H9 (cell line): ENCODE measurements around the gene CYP27A1. TPM values are rescaled to one million over a fixed set of nuclear protein-coding genes. Genes with fewer than 3 reads are reported as not detected.

ENCODE experiments used
- DNase-seq: peaks from one replicate; pipeline ENCODE4 v3.0.0-alpha.2; 2017
- H2AFZ ChIP-seq: one replicate; pipeline ENCODE4 v1.6.1; 2013; ENCODE audit warnings: mild to moderate bottlenecking, low read length, control low read depth, moderate library complexity
- H2AK5ac ChIP-seq: 2 replicates; pipeline ENCODE4 v1.6.1; 2013; ENCODE audit warnings: low read length, control low read depth, mixed read lengths; ENCODE audit not compliant: insufficient read length
- H2BK120ac ChIP-seq: one replicate; pipeline ENCODE4 v1.6.1; 2013; ENCODE audit warnings: low read depth, mild to moderate bottlenecking, low read length, control low read depth, inconsistent platforms; ENCODE audit not compliant: poor library complexity, severe bottlenecking
- H2BK12ac ChIP-seq: 2 replicates; pipeline ENCODE4 v1.6.1; 2013; ENCODE audit warnings: low read length, control low read depth, mixed read lengths, low read depth; ENCODE audit not compliant: insufficient read length
- H2BK15ac ChIP-seq: 2 replicates; pipeline ENCODE4 v1.6.1; 2013; ENCODE audit warnings: low read depth, low read length, control low read depth
- H2BK20ac ChIP-seq: one replicate; pipeline ENCODE4 v1.6.1; 2013; ENCODE audit warnings: low read depth, mild to moderate bottlenecking, low read length, control low read depth, inconsistent platforms; ENCODE audit not compliant: poor library complexity, severe bottlenecking
- H2BK5ac ChIP-seq: 2 replicates; pipeline ENCODE4 v1.6.1; 2013; ENCODE audit warnings: low read length, control low read depth, mixed read lengths; ENCODE audit not compliant: insufficient read length
- H3K14ac ChIP-seq: 2 replicates; pipeline ENCODE4 v1.6.1; 2013; ENCODE audit warnings: low read length, control low read depth; ENCODE audit not compliant: insufficient read depth
- H3K18ac ChIP-seq: 2 replicates; pipeline ENCODE4 v1.6.1; 2013; ENCODE audit warnings: low read depth, mild to moderate bottlenecking, mixed read lengths, low read length, control low read depth; ENCODE audit not compliant: insufficient read length
- H3K23ac ChIP-seq: 2 replicates; pipeline ENCODE4 v1.6.1; 2013; ENCODE audit warnings: low read length, control low read depth, mixed read lengths, low read depth; ENCODE audit not compliant: insufficient read length
- H3K23me2 ChIP-seq: 2 replicates; pipeline ENCODE4 v1.6.1; 2013; ENCODE audit warnings: low read depth, mild to moderate bottlenecking, mixed read lengths, low read length, control low read depth; ENCODE audit not compliant: insufficient read length, poor library complexity, severe bottlenecking
- H3K27ac ChIP-seq: 2 replicates; pipeline ENCODE4 v1.5.1; 2013; ENCODE audit warnings: low read length, control low read depth, mixed read lengths, low read depth; ENCODE audit not compliant: insufficient read length
- H3K27me3 ChIP-seq: 2 replicates; pipeline ENCODE4 v1.6.1; 2013; ENCODE audit warnings: low read length, control low read depth, inconsistent platforms; ENCODE audit not compliant: insufficient read depth
- H3K4ac ChIP-seq: 2 replicates; pipeline ENCODE4 v1.6.1; 2013; ENCODE audit warnings: low read depth, mild to moderate bottlenecking, control low read depth, inconsistent platforms, low read length, moderate library complexity
- H3K4me1 ChIP-seq: 2 replicates; pipeline ENCODE4 v1.6.1; 2013; ENCODE audit warnings: low read length, control low read depth, inconsistent platforms; ENCODE audit not compliant: insufficient read depth
- H3K4me2 ChIP-seq: 2 replicates; pipeline ENCODE4 v1.6.1; 2013; ENCODE audit warnings: low read length, control low read depth, mixed read lengths; ENCODE audit not compliant: insufficient read length, insufficient read depth
- H3K56ac ChIP-seq: 2 replicates; pipeline ENCODE4 v1.6.1; 2013; ENCODE audit warnings: low read depth, mild to moderate bottlenecking, mixed read lengths, low read length, control low read depth; ENCODE audit not compliant: insufficient read length
- H3K79me1 ChIP-seq: 2 replicates; pipeline ENCODE4 v1.6.1; 2013; ENCODE audit warnings: low read depth, mild to moderate bottlenecking, moderate library complexity, low read length, control low read depth, inconsistent platforms; ENCODE audit not compliant: insufficient read depth, poor library complexity, severe bottlenecking
- H3K79me2 ChIP-seq: 2 replicates; pipeline ENCODE4 v1.6.1; 2013; ENCODE audit warnings: low read length, control low read depth, inconsistent platforms; ENCODE audit not compliant: insufficient read depth
- H3K9ac ChIP-seq: 2 replicates; pipeline ENCODE4 v1.6.1; 2013; ENCODE audit warnings: low read length, control low read depth, mixed read lengths; ENCODE audit not compliant: insufficient read length; ENCODE audit errors: extremely low read depth
- H3K9me3 ChIP-seq: one replicate; pipeline ENCODE4 v1.6.1; 2013; ENCODE audit warnings: low read depth, low read length, inconsistent platforms; ENCODE audit not compliant: control insufficient read depth
- H3T11ph ChIP-seq: one replicate; pipeline ENCODE4 v1.6.1; 2013; ENCODE audit warnings: mild to moderate bottlenecking, low read length, control low read depth, inconsistent platforms
- H4K20me1 ChIP-seq: one replicate; pipeline ENCODE4 v1.6.1; 2013; ENCODE audit not compliant: control insufficient read depth, insufficient read length, insufficient read depth
- H4K5ac ChIP-seq: 2 replicates; pipeline ENCODE4 v1.6.1; 2013; ENCODE audit warnings: low read depth, mild to moderate bottlenecking, mixed read lengths, low read length, control low read depth; ENCODE audit not compliant: insufficient read length
- H4K8ac ChIP-seq: replicated peaks from 2 replicates; pipeline ENCODE4 v1.6.1; 2013; ENCODE audit warnings: low read length, control low read depth, mixed read lengths, low read depth; ENCODE audit not compliant: insufficient read length
- H4K91ac ChIP-seq: 2 replicates; pipeline ENCODE4 v1.6.1; 2013; ENCODE audit warnings: low read depth, mild to moderate bottlenecking, moderate library complexity, mixed read lengths, low read length, control low read depth; ENCODE audit not compliant: insufficient read length
- H3K27ac Mint-ChIP-seq, 3 experiments: 2 replicates in 2 of 3; 3 replicates in 1 of 3; pipeline ENCODE4 v1.8.0; 2020 to 2021; ENCODE audit warnings: mixed read lengths in 3 of 3, mild to moderate bottlenecking in 1 of 3, moderate library complexity in 1 of 3
- H3K27me3 Mint-ChIP-seq: 2 replicates; pipeline ENCODE4 v1.8.0; 2021; ENCODE audit warnings: low read depth, mild to moderate bottlenecking, moderate library complexity, mixed read lengths
- H3K36me3 Mint-ChIP-seq, 3 experiments: 2 replicates in 2 of 3; 3 replicates in 1 of 3; pipeline ENCODE4 v1.8.0; 2020 to 2021; ENCODE audit warnings: low read depth in 3 of 3, mixed read lengths in 3 of 3; ENCODE audit not compliant: insufficient read depth in 1 of 3
- H3K4me1 Mint-ChIP-seq, 2 experiments: 2 replicates each; pipeline ENCODE4 v1.8.0; 2020; ENCODE audit warnings: mixed read lengths in 2 of 2
- H3K4me3 Mint-ChIP-seq, 2 experiments: 2 replicates in 1 of 2; 3 replicates in 1 of 2; pipeline ENCODE4 v1.8.0; 2020 to 2021; ENCODE audit warnings: mild to moderate bottlenecking in 2 of 2, mixed read lengths in 2 of 2, moderate library complexity in 1 of 2
- H3K9me3 Mint-ChIP-seq, 2 experiments: 2 replicates in 1 of 2; 3 replicates in 1 of 2; pipeline ENCODE4 v1.8.0; 2020; ENCODE audit warnings: mild to moderate bottlenecking in 2 of 2, mixed read lengths in 2 of 2, moderate library complexity in 1 of 2
- CTCF ChIP-seq: fragments of 200-600 bp; sonication (generic); conservative IDR thresholded peaks from 3 replicates; pipeline ENCODE4 v1.8.0; 2021; ENCODE audit warnings: antibody characterized with exemption, mild to moderate bottlenecking
- WGBS: extraction: QIAGEN DNeasy Blood & Tissue Kit; methylation state at CpG from one replicate; pipeline ENCODE4 v1.1.7; 2013; ENCODE audit warnings: missing lambda C conversion rate, low lambda C conversion rate, mixed read lengths; ENCODE audit not compliant: insufficient read length; ENCODE audit errors: extremely low coverage; 5-methylcytosine and 5-hydroxymethylcytosine counted together
- total RNA-seq: library from RNA; stranded (reverse); gene quantifications from 2 replicates; pipeline ENCODE4 v1.2.1, GENCODE V29; 2021

Gene CYP27A1
- total RNA-seq, 1 experiment from 2014 or later = 3.1 TPM

GRCh38 chr2:218856896-218857243 lies 74.9 kb downstream of the CYP27A1 start:
- no peak overlapping the region for H3K18ac ChIP-seq
- no peaks in the 10 kb centered on the region for H3K79me1 ChIP-seq
- Mint-ChIP-seq H3K4me3 (no peak overlapping the region; a peak in 1 of 5 replicates), H3K4me1 (peaks cover 38 to 67% of the 10 kb centered on the region in 2 experiments), H3K36me3 (no peaks in the 10 kb centered on the region), H3K9me3 (peaks cover 0 to 3% of the 10 kb centered on the region in 2 experiments; a peak in 1 of 5 replicates), H3K27ac (no peak overlapping the region), H3K27me3 (peaks cover 92% of the 10 kb centered on the region)
- TF ChIP-seq CTCF = no peak
- H3K27ac ChIP-seq = no peak overlapping the region
- no peak overlapping the region for H3K14ac ChIP-seq
- no peak overlapping the region for H2AFZ ChIP-seq
- no peak overlapping the region for H4K8ac ChIP-seq
- H3K4me1 ChIP-seq = peaks cover 2% of the 10 kb centered on the region
- peaks cover 78% of the 10 kb centered on the region for H3K27me3 ChIP-seq
- no peak overlapping the region for H3T11ph ChIP-seq
- H4K5ac ChIP-seq = no peak overlapping the region
- H2BK12ac ChIP-seq = no peak overlapping the region
- no peak overlapping the region for H3K4ac ChIP-seq
- no peak overlapping the region for H3K23ac ChIP-seq
- no peak overlapping the region for H2BK20ac ChIP-seq
- peaks cover 3% of the 10 kb centered on the region for H3K23me2 ChIP-seq
- H2AK5ac ChIP-seq = no peak overlapping the region
- no peaks in the 10 kb centered on the region for H4K20me1 ChIP-seq
- H2BK120ac ChIP-seq = no peak overlapping the region
- DNase-seq = no peak
- no peak overlapping the region for H4K91ac ChIP-seq
- no peak overlapping the region for H2BK15ac ChIP-seq
- no CpG with 5 or more reads among the region's 1 CpG for WGBS
- H2BK5ac ChIP-seq = no peak overlapping the region
- H3K4me2 ChIP-seq = no peak overlapping the region
- no peaks in the 10 kb centered on the region for H3K79me2 ChIP-seq
- H3K56ac ChIP-seq = no peak overlapping the region
- H3K9ac ChIP-seq = no peak overlapping the region
- H3K9me3 ChIP-seq = no peaks in the 10 kb centered on the region
